Prostate gland (tissue), 2 donors: ENCODE data around the gene SMYD1.

Experiments used
- CTCF ChIP-seq, 4 experiments: fragments of 200-600 bp in 2 of 4; fragments of 450-650 bp in 2 of 4; sonication (generic) in 2 of 4; IDR thresholded peaks; 1 replicate in 3 of 4; 2 replicates in 1 of 4; pipeline ENCODE4 v1.5.1; 2016 to 2019; ENCODE audit warnings: antibody characterized with exemption in 4 of 4, mild to moderate bottlenecking in 2 of 4, moderate library complexity in 2 of 4
- POLR2A ChIP-seq: fragments of 450-650 bp; IDR thresholded peaks from one replicate; pipeline ENCODE4 v1.6.1; 2016; ENCODE audit warnings: antibody characterized with exemption, mild to moderate bottlenecking
- POLR2AphosphoS5 ChIP-seq: sonication (generic); formaldehyde crosslinking; IDR thresholded peaks from one replicate; pipeline ENCODE4 v1.6.1; 2017; ENCODE audit warnings: antibody characterized with exemption

DNA sequence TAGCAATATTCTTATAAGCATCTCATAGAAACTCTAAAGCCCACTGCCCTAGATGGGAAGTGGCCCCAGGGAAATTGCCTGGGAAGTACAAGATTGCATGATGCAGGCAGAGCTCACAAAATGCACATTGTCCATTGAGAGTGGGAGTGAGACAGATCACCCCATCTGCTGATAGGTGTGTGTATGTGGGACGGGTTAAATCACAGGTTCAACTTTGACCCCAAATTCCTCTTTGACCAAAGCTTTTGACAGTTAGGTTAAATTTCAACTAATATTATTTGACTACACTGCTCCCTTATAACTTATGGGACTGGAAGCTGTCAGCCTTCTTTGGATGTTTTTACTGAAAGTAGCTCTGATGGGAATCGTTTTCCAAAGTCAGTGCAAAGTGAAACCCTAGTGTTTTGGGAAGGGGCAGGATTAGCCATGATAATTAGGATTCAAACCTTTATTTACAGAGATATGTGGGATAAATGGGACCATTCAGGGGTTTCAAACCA lies 71.6 kb downstream of the SMYD1 start:
- no peak for TF ChIP-seq CTCF (IDR thresholded peaks at IDR 0.05)
- no peak for TF ChIP-seq POLR2A
- no peak for TF ChIP-seq POLR2AphosphoS5
